Heart left ventricle (tissue), 16 donors: ENCODE measurements around the gene ACACA. TPM values are rescaled to one million over a fixed set of nuclear protein-coding genes. Genes with fewer than 3 reads are reported as not detected.
"Not testable (repeated sequence)": the region's sequence is repeated elsewhere in the genome, so short reads cannot be mapped to it uniquely, and the experiment has no call there.

ENCODE experiments used
- ATAC-seq, 4 donors: fragments of 200-7000 bp; cut with Tn5 transposase; one replicate each; pipeline ENCODE4 v1.9.1; 2020 to 2022; ENCODE audit warnings: moderate library complexity in 4 of 4, mild to moderate bottlenecking in 3 of 4, moderate number of reproducible peaks in 1 of 4
- DNase-seq, 5 donors: peaks; one replicate each; pipeline ENCODE4 v3.0.0-alpha.2; 2020
- H3K27ac ChIP-seq, 12 donors: fragments of 200-600 bp; sonication (generic) in 4 of 12; one replicate each; pipeline versions ENCODE4 v1.5.0 to v1.8.0; 2016 to 2022; ENCODE audit warnings: mild to moderate bottlenecking in 2 of 12
- H3K27me3 ChIP-seq, 9 donors: fragments of 200-600 bp; sonication (generic) in 2 of 9; one replicate each; pipeline versions ENCODE4 v1.5.1 to v1.8.0; 2016 to 2022; ENCODE audit warnings: mild to moderate bottlenecking in 3 of 9
- H3K36me3 ChIP-seq, 9 donors: fragments of 200-600 bp; sonication (generic) in 2 of 9; one replicate each; pipeline versions ENCODE4 v1.5.0 to v1.8.0; 2018 to 2022; ENCODE audit warnings: mild to moderate bottlenecking in 2 of 9
- H3K4me1 ChIP-seq, 12 donors: fragments of 200-600 bp; sonication (generic) in 4 of 12; one replicate each; pipeline versions ENCODE4 v1.5.0 to v1.8.0; 2016 to 2022; ENCODE audit warnings: mild to moderate bottlenecking in 3 of 12
- H3K4me3 ChIP-seq, 12 donors: fragments of 200-600 bp; sonication (generic) in 4 of 12; one replicate each; pipeline versions ENCODE4 v1.5.0 to v1.8.0; 2017 to 2022; ENCODE audit warnings: mild to moderate bottlenecking in 9 of 12, moderate library complexity in 4 of 12
- H3K9me3 ChIP-seq, 12 donors: fragments of 200-600 bp; sonication (generic) in 4 of 12; one replicate each; pipeline versions ENCODE4 v1.5.0 to v1.8.0; 2016 to 2022; ENCODE audit warnings: mild to moderate bottlenecking in 1 of 12
- POLR2A ChIP-seq, 2 donors: fragments of 450-650 bp; IDR thresholded peaks; one replicate each; pipeline ENCODE4 v1.6.1; 2017; ENCODE audit warnings: antibody characterized with exemption in 2 of 2, mild to moderate bottlenecking in 2 of 2, moderate library complexity in 2 of 2
- WGBS, 4 donors: extraction: QIAGEN DNeasy Blood & Tissue Kit in 2 of 4; methylation state at CpG; one replicate each; pipeline versions ENCODE4 v1.1.5 to v1.1.7; 2013 to 2018; 5-methylcytosine and 5-hydroxymethylcytosine counted together
- intact Hi-C, 10 donors: fragments of 100-400 bp; cut with DNase I; formaldehyde crosslinking; loops; one replicate each; pipeline versions ENCODE4 v1.11.1 to v1.14.2; 2022
- polyA plus RNA-seq, 2 donors: library from polyadenylated mRNA; stranded (reverse); fragments of 200-250 nt; gene quantifications; one replicate each; pipeline ENCODE4 v1.2.3, GENCODE V29; 2013
- total RNA-seq, 9 donors: library from RNA; depleted of rRNA in 2 of 9; stranded (reverse); fragments of >200 nt in 2 of 9; fragmentation: NEBNext Ultra II Directional in 3 of 9; extraction: Animal tissue kit (Norgen Biotek cat#: 25700) in 3 of 9; gene quantifications; one replicate each; pipeline versions ENCODE4 v1.1.0 to v1.2.4, GENCODE V29; 2016 to 2023
- TF ChIP-seq, protein P1 (sequence below), 12 donors: fragments of 200-600 bp; sonication (generic) in 4 of 12; IDR thresholded peaks; one replicate each; pipeline versions ENCODE4 v1.5.0 to v1.8.0; 2018 to 2022; ENCODE audit warnings: antibody characterized with exemption in 12 of 12, mild to moderate bottlenecking in 5 of 12
- donor health status: ischemic (EF 13 %, LVEDD 7.1; RV severe dilation, severe dysfunction).
- donor health status: healthy with polysubstance abuse.
- donor health status: DM: no; HTN: yes; CAD: no.
- donor health status: DM: no; HTN: no; CAD: no.
- donor health status: ischemic (EF 25% LVEDD 6.9; RV normal size, moderate dysfunction).
- donor health status: ischemic (EF 25% LVEDD 5.7; RV mildly dilated, moderate dysfunction).
- donor health status: healthy.
- donor health status: DM: yes; HTN: yes; CAD: no.
- donor health status: ischemic (EF 35%, LVEDD 5.7; RV mildly dilated, moderate dysfunction).
- donor health status: nonischemic (EF 11% LVEDD 7.7; RV severe dilation, severe dysfunction).
- donor health status: DM: yes; HTN: yes; CAD: no.
- donor health status: PGD.
- donor health status: ischemic (EF 29% LVEDD 5.4; RV normal size, mild dysfunction).
- donor health status: nonischemic (EF 23%, LVEDD 6.1; RV moderate dilation, normal function).

ACACA gene
- total and polyA plus RNA-seq, 11 donors, result 6.2 to 33.0 (median 15.8) TPM

DNA sequence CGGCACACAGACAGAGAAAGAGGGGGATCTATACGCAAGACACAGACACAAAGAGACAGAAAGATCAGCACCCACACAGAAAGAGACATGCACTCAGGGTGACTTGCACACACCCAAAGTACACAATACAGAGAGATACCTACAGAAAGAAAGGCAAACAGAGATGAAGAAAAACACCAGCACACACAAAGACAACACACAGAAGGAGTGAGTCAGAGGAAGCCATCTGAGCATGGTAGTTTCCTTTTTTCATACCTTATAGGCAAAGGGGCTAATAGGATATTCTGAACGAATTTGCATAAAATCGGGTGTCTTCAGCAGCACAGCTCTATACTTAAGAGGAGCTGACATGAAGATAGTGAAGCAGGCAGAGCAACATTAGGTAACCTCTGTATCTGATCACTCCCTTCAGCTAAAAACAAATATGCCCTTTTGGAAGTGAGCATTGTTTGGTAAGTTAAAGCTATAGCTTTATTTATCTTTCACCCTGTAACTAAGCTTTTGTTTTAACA lies 259.3 kb downstream of the ACACA start:
- no peak for TF ChIP-seq POLR2A (IDR thresholded peaks at IDR 0.05)
- TF ChIP-seq, protein P1, sequence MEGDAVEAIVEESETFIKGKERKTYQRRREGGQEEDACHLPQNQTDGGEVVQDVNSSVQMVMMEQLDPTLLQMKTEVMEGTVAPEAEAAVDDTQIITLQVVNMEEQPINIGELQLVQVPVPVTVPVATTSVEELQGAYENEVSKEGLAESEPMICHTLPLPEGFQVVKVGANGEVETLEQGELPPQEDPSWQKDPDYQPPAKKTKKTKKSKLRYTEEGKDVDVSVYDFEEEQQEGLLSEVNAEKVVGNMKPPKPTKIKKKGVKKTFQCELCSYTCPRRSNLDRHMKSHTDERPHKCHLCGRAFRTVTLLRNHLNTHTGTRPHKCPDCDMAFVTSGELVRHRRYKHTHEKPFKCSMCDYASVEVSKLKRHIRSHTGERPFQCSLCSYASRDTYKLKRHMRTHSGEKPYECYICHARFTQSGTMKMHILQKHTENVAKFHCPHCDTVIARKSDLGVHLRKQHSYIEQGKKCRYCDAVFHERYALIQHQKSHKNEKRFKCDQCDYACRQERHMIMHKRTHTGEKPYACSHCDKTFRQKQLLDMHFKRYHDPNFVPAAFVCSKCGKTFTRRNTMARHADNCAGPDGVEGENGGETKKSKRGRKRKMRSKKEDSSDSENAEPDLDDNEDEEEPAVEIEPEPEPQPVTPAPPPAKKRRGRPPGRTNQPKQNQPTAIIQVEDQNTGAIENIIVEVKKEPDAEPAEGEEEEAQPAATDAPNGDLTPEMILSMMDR (IDR thresholded peaks at IDR 0.05), result no peak
- WGBS, 4 donors, result 77 to 82% (median 81%) methylated on average over 4 of the region's 4 CpGs
- Histone ChIP-seq H3K27me3 (no peaks in the 10 kb centered on the region), H3K4me3 (no peak overlapping the region), H3K36me3 (peaks cover 0 to 20% (median 0%) of the 10 kb centered on the region in 9 donors), H3K27ac (no peak overlapping the region), H3K4me1 (peaks cover 0 to 5% (median 0%) of the 10 kb centered on the region in 12 donors), H3K9me3 (no peaks in the 10 kb centered on the region)
- intact Hi-C loops, result loop anchor here in 2 of 10 donors (10.0 kb wide), 2 partner anchors 57 to 63 kb away; no protein-coding TSS in a partner anchor
- DNase-seq (no peak), ATAC-seq (no peak)

DNA sequence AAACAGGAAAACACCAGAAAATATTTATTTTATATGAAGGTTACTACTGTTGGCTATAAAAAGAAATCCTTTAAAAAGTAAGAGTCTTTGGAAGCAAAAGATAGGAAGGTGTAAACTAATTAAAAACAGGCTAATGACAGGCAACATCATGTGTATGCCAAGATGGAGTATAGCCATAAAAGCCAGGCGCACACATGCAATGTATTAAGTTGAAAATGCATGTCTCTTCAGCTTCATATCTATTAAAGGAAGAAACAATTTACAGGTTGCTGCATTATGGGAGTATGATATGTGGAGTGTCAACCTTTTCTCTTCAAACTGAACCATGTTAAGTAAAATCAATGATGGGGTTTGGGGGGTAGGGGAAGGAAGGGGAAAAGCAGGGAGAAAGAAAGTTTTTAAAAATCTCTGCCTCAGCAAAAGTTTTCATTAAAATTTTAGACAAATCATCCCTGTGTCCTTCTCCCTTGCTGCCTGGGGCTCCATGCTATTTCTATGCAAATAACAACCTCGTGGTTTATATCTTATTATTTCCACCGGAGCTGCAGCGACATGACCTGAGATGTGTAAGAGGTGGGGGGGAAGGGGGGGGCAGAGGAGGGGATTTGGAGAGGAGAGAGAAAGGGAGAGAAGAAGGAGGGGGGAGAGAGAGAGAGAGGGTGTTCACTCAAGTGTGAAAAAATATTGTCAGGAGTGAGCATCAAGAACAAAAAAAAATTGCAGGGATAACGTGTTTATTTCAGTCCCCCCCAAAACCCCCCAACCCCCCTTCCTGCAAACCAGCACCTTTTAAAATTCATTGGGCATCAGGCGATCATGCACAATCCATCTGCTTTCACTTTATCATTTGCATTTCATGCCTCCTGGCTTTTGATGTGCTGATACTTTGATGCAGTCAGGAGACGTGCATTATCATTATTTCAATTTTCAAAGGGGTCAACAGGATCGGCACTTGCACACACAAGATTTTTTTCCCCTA lies 260.3 kb downstream of the ACACA start:
- ATAC-seq, result no peak
- intact Hi-C loops, result loop anchor here in 2 of 10 donors (10.0 kb wide), 2 partner anchors 58 to 62 kb away; no protein-coding TSS in a partner anchor
- 88 to 93% (median 91%) methylated on average over 8 of the region's 8 CpGs for WGBS, 4 donors
- Histone ChIP-seq H3K36me3 (peaks cover 0 to 20% (median 0%) of the 10 kb centered on the region in 9 donors), H3K27ac (no peak overlapping the region), H3K9me3 (no peaks in the 10 kb centered on the region), H3K27me3 (no peaks in the 10 kb centered on the region), H3K4me1 (peaks cover 0 to 5% (median 0%) of the 10 kb centered on the region in 12 donors), H3K4me3 (no peak overlapping the region)
- TF ChIP-seq POLR2A (IDR thresholded peaks at IDR 0.05), result no peak
- TF ChIP-seq, protein P1 (IDR thresholded peaks at IDR 0.05), result no peak
- no peak for DNase-seq

- Histone ChIP-seq H3K4me1 (peaks cover 0 to 5% (median 0%) of the 10 kb centered on the region in 12 donors), H3K27ac (no peak overlapping the region), H3K27me3 (no peaks in the 10 kb centered on the region), H3K9me3 (no peaks in the 10 kb centered on the region), H3K4me3 (no peak overlapping the region), H3K36me3 (peaks cover 0 to 17% (median 0%) of the 10 kb centered on the region in 9 donors)
- intact Hi-C loops, result loop anchor here in 2 of 10 donors (10.0 kb wide), 2 partner anchors 59 to 61 kb away; no protein-coding TSS in a partner anchor
- DNase-seq (no peak), ATAC-seq (no peak)
- TF ChIP-seq, protein P1 (IDR thresholded peaks at IDR 0.05), result no peak
- no peak for TF ChIP-seq POLR2A (IDR thresholded peaks at IDR 0.05)
- 96 to 97% (median 97%) methylated on average over 7 of the region's 7 CpGs for WGBS, 4 donors
Measured at GRCh38 chr17:37144075-37144701, 262.4 kb downstream of the ACACA start.

- not testable (repeated sequence) for H3K27me3 ChIP-seq, H3K4me1 ChIP-seq, H3K9me3 ChIP-seq, H3K27ac ChIP-seq, H3K4me3 ChIP-seq, DNase-seq, ATAC-seq
- intact Hi-C loops, result loop anchor here in 2 of 10 donors (10.0 kb wide), 2 partner anchors 59 to 61 kb away; no protein-coding TSS in a partner anchor
- peaks cover 0 to 17% (median 0%) of the 10 kb centered on the region in 9 donors for H3K36me3 ChIP-seq
- WGBS, 4 donors, result 94 to 99% (median 97%) methylated on average over 3 of the region's 3 CpGs
Measured at GRCh38 chr17:37143558-37143957, 263.1 kb downstream of the ACACA start.
